ENCODE measurements around the gene EVI5.

The EVI5 gene

GRCh38 chr1:92797961-92798360 lies 13.1 kb upstream of the EVI5 start:
- POLR2A ChIA-PET: interaction anchor here (1.0 kb wide), 1 partner anchor 13 kb away, joined by 4 read pairs; the partner anchor contains the start of gene EVI5

DNA sequence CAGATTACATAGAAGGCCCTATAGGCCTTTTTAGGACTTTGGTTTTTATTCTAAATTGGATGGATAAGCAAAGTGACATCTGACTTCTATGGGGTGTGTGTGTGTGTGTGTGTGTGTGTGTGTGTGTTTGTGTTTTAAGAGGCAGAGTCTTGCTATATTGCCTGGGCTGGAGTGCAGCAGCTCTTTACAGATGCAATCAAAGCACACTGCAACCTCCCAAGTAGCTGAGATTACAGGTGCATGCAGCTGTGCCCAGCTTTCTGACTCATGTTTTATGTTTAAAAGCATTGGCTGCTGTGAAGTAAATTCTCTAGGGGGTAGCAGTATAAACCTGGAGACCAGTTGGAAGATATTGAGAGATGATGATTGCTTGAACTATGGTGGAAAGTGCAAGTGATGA lies 12.4 kb upstream of the EVI5 start:
- H3K4me3 ChIP-seq (ENCODE audit: low read depth, low read length): no peak overlapping the region
- TF ChIP-seq, protein P1, sequence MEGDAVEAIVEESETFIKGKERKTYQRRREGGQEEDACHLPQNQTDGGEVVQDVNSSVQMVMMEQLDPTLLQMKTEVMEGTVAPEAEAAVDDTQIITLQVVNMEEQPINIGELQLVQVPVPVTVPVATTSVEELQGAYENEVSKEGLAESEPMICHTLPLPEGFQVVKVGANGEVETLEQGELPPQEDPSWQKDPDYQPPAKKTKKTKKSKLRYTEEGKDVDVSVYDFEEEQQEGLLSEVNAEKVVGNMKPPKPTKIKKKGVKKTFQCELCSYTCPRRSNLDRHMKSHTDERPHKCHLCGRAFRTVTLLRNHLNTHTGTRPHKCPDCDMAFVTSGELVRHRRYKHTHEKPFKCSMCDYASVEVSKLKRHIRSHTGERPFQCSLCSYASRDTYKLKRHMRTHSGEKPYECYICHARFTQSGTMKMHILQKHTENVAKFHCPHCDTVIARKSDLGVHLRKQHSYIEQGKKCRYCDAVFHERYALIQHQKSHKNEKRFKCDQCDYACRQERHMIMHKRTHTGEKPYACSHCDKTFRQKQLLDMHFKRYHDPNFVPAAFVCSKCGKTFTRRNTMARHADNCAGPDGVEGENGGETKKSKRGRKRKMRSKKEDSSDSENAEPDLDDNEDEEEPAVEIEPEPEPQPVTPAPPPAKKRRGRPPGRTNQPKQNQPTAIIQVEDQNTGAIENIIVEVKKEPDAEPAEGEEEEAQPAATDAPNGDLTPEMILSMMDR (IDR thresholded peaks at IDR 0.05; ENCODE audit: insufficient read depth, low read length, missing control alignments): no peak
- ChIA-PET POLR2A (interaction anchor here (1.0 kb wide), 1 partner anchor 12 kb away, joined by 4 read pairs; the partner anchor contains the start of gene EVI5), CTCF (interaction anchor here (1.1 kb wide), 1 partner anchor 48 kb away, joined by 3 read pairs; no protein-coding TSS in a partner anchor)
- DNase-seq (ENCODE audit: low read depth, low spot score): no peak

More at GRCh38 chr1:92797961-92798360, 13.1 kb upstream of the EVI5 start:
- DNase-seq (ENCODE audit: low read depth, low spot score): no peak
- CTCF ChIA-PET: interaction anchor here (0.9 to 1.3 kb wide), 4 partner anchors 9 to 49 kb away, joined by 3 to 6 read pairs (median 4); no protein-coding TSS in a partner anchor
- H3K4me3 ChIP-seq (ENCODE audit: low read depth, low read length): no peak overlapping the region
- TF ChIP-seq, protein P1 (IDR thresholded peaks at IDR 0.05; ENCODE audit: insufficient read depth, low read length, missing control alignments): no peak

GRCh38 chr1:92795166-92795565 lies 10.3 kb upstream of the EVI5 start:
- CTCF ChIA-PET: interaction anchor here (0.8 to 6.7 kb wide), 5 partner anchors 11 to 47 kb away, joined by 3 to 28 read pairs (median 3); partner anchors contain the start of gene RPL5
- POLR2A ChIA-PET: interaction anchor here (0.9 to 1.5 kb wide), 2 partner anchors 9 to 10 kb away, joined by 3 to 6 read pairs; partner anchors contain the start of gene EVI5
- DNase-seq (ENCODE audit: low read depth, low spot score): no peak
- TF ChIP-seq, protein P1 (IDR thresholded peaks at IDR 0.05; ENCODE audit: insufficient read depth, low read length, missing control alignments): no peak
- H3K4me3 ChIP-seq (ENCODE audit: low read depth, low read length): no peak overlapping the region

DNA sequence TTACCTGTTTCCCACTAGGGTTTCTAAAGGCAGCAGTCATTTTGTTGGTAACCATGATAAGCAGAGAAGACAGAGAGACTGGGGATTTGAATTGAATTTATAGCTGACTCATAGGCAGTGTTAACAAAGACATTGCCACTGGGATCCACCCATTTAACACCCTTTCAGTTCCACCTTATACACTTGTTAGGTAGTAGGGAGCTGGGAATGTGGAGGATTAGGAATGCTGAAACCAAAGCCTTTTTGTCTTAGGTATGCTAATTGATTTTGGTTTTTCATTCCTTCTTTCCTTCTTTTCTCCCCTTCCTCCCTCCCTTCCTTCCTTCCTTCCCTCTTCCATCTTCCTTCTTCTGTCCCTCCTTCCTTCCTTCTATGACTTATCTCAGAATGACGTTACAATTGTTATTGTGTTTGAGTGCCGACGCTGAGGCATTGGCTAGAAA lies 7.5 kb upstream of the EVI5 start:
- CTCF ChIA-PET: interaction anchor here (1.6 to 6.7 kb wide), 3 partner anchors 24 to 44 kb away, joined by 5 to 28 read pairs (median 7); no protein-coding TSS in a partner anchor
- POLR2A ChIA-PET: no interaction called here
- no peak for DNase-seq (ENCODE audit: low read depth, low spot score)
- TF ChIP-seq, protein P1 (IDR thresholded peaks at IDR 0.05; ENCODE audit: insufficient read depth, low read length, missing control alignments): no peak
- H3K4me3 ChIP-seq (ENCODE audit: low read depth, low read length): no peak overlapping the region

- TF ChIP-seq, protein P1 (IDR thresholded peaks at IDR 0.05; ENCODE audit: insufficient read depth, low read length, missing control alignments): no peak
- CTCF ChIA-PET: interaction anchor here (1.2 to 6.7 kb wide), 4 partner anchors 24 to 43 kb away, joined by 4 to 28 read pairs (median 7); partner anchors contain the start of gene RPL5
- no peak overlapping the region for H3K4me3 ChIP-seq (ENCODE audit: low read depth, low read length)
- no peak for DNase-seq (ENCODE audit: low read depth, low spot score)
- POLR2A ChIA-PET: no interaction called here
Observed at GRCh38 chr1:92791487-92792066, 6.7 kb upstream of the EVI5 start.

DNA sequence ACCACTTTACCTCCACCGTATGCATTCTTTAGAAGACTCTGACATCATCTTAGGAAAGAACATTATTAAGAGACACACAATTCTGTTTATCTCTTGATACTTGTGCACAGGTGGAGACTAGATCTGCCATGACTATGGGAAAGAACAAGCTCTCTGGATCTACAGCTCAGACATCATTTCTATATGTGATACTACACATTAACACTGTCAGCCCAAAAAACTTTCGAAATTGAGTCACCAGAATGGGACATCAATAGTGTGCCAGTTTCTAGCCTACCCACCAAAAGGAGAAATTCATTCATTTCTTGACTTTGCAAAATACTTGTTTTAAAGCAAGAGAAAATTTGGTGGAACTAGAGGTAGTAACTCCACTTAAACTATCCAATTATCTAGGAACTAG lies 6.0 kb upstream of the EVI5 start:
- TF ChIP-seq, protein P1 (IDR thresholded peaks at IDR 0.05; ENCODE audit: insufficient read depth, low read length, missing control alignments): no peak
- no peak overlapping the region for H3K4me3 ChIP-seq (ENCODE audit: low read depth, low read length)
- DNase-seq (ENCODE audit: low read depth, low spot score): no peak
- ChIA-PET CTCF (interaction anchor here (0.6 to 6.7 kb wide), 5 partner anchors 25 to 42 kb away, joined by 3 to 28 read pairs (median 7); partner anchors contain the start of gene RPL5), POLR2A (no interaction called here)
